Astrocyte (in vitro differentiated cells and primary cell): ENCODE data around the gene F13A1.

Source experiments
- EZH2 ChIP-seq: IDR thresholded peaks from 2 replicates; pipeline ENCODE4 v1.6.1; 2012; ENCODE audit warnings: mild to moderate bottlenecking, low read length, inconsistent platforms; ENCODE audit not compliant: insufficient read depth
- TF ChIP-seq, protein P1 (sequence below): IDR thresholded peaks from 2 replicates; pipeline ENCODE4 v1.5.1; 2011; ENCODE audit warnings: low read depth, mild to moderate bottlenecking, inconsistent platforms, low read length, moderate library complexity; ENCODE audit not compliant: insufficient read depth

DNA sequence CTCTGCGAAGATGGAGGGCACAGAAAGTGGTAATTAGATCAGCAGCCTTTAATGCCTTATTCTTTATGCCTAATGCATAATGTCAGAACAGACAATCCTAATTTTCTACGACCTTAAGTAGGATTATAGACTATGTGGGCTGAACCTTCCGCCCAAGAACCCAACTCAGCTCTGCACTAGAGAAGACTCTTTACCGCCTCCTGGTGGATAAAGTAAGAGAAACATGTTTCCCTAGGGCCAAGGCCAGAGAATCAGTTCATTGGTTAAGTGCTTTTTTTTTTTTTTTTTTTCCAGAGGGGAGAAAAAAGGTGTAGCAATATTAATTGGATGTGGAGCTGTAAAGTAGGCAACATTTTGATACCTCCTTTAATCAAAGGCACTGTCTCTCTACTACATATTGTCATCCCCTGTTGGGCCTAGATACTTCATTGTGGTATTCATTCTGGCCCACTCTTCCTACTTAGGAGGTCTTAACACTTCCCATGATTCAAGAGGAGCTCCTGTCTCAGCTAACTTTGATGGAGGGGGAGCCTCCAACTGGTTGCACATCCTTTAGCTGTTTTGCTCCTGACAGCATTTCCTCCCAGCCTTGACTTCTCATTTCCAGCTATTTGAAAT, 188.9 kb downstream of the F13A1 start:
- TF ChIP-seq, protein P1, sequence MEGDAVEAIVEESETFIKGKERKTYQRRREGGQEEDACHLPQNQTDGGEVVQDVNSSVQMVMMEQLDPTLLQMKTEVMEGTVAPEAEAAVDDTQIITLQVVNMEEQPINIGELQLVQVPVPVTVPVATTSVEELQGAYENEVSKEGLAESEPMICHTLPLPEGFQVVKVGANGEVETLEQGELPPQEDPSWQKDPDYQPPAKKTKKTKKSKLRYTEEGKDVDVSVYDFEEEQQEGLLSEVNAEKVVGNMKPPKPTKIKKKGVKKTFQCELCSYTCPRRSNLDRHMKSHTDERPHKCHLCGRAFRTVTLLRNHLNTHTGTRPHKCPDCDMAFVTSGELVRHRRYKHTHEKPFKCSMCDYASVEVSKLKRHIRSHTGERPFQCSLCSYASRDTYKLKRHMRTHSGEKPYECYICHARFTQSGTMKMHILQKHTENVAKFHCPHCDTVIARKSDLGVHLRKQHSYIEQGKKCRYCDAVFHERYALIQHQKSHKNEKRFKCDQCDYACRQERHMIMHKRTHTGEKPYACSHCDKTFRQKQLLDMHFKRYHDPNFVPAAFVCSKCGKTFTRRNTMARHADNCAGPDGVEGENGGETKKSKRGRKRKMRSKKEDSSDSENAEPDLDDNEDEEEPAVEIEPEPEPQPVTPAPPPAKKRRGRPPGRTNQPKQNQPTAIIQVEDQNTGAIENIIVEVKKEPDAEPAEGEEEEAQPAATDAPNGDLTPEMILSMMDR: peak; percentile 3
- TF ChIP-seq EZH2: no peak
